Tibial nerve (tissue), 4 donors: ENCODE data around the gene LIN9. TPM values are rescaled to one million over a fixed set of nuclear protein-coding genes. Genes with fewer than 3 reads are reported as not detected.

Experiments
- DNase-seq, 2 donors: peaks; one replicate each; pipeline ENCODE4 v3.0.0-alpha.2; 2019; ENCODE audit warnings: low spot score in 2 of 2
- H3K27ac ChIP-seq, 4 donors: fragments of 200-600 bp; sonication (generic) in 3 of 4; one replicate each; pipeline ENCODE4 v1.5.1; 2017 to 2019; ENCODE audit warnings: mild to moderate bottlenecking in 1 of 4
- H3K27me3 ChIP-seq, 2 donors: fragments of 200-600 bp; sonication (generic) in 1 of 2; one replicate each; pipeline versions ENCODE4 v1.5.1 to v1.6.0; 2017 to 2019
- H3K36me3 ChIP-seq, 3 donors: fragments of 200-600 bp; sonication (generic); one replicate each; pipeline ENCODE4 v1.5.1; 2018 to 2019
- H3K4me1 ChIP-seq, 4 donors: fragments of 200-600 bp; sonication (generic) in 3 of 4; one replicate each; pipeline ENCODE4 v1.5.1; 2017 to 2019
- H3K4me3 ChIP-seq, 4 donors: fragments of 200-600 bp; sonication (generic) in 3 of 4; one replicate each; pipeline ENCODE4 v1.5.1; 2017 to 2019; ENCODE audit warnings: mild to moderate bottlenecking in 1 of 4, moderate library complexity in 1 of 4
- H3K9me3 ChIP-seq, 4 donors: fragments of 200-600 bp; sonication (generic) in 3 of 4; one replicate each; pipeline ENCODE4 v1.5.1; 2017 to 2019
- EP300 ChIP-seq, 2 donors: sonication (generic); formaldehyde crosslinking; IDR thresholded peaks; one replicate each; pipeline ENCODE4 v1.6.1; 2017; ENCODE audit warnings: antibody characterized with exemption in 2 of 2, mild to moderate bottlenecking in 1 of 2
- POLR2A ChIP-seq, 2 donors: fragments of 450-650 bp; IDR thresholded peaks; one replicate each; pipeline ENCODE4 v1.6.1; 2017; ENCODE audit warnings: antibody characterized with exemption in 2 of 2, mild to moderate bottlenecking in 2 of 2, moderate library complexity in 2 of 2
- WGBS, 2 donors: methylation state at CpG; one replicate each; pipeline ENCODE4 v1.1.5; 2018; 5-methylcytosine and 5-hydroxymethylcytosine counted together
- total RNA-seq, 4 donors: library from RNA; depleted of rRNA; stranded (reverse); fragments of >200 nt; gene quantifications; one replicate each; pipeline ENCODE4 v1.1.0, GENCODE V29; 2016
- TF ChIP-seq, protein P1 (sequence below), 5 experiments: fragments of 200-600 bp in 3 of 5; fragments of 450-650 bp in 2 of 5; sonication (generic) in 3 of 5; IDR thresholded peaks; one replicate each; pipeline ENCODE4 v1.5.1; 2016 to 2019; ENCODE audit warnings: antibody characterized with exemption in 5 of 5, mild to moderate bottlenecking in 3 of 5, moderate library complexity in 2 of 5

The LIN9 gene
- total RNA-seq, 4 donors from 2014 or later, result 1.3 to 2.4 (median 2.2) TPM

DNA sequence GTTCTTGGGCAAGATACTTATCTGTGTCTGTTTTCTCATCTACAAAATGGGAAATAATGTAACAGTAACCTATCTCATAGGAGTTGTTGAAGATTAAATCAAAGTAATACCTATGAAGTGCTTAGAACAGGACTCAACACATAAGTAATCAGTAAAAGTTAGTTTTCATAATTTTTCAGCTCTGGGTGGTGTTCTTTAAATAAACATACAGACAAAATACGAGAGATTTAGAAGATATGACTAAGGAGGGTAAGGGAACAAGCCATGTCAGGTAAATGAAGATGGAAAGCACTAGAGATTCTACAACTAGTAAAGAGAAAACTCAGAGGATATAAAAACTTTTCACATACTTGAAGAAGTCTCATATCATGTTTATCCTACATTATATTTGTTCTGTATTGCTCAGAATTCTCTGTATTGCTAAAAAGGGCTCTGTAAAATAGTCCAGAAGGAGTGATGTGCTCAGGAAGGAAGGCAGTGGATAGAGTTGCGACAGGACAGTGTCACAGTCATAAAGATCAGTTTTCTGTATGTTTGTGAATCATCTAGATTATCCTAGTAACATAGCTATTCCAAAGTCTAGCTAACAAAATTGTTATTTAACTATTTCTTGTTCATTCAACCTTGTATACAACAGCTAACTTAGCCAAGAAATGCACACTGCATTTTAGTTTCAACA, 16.0 kb downstream of the LIN9 start:
- Histone ChIP-seq H3K27me3 (no peaks in the 10 kb centered on the region), H3K4me1 (no peaks in the 10 kb centered on the region), H3K36me3 (peaks cover 0 to 45% (median 0%) of the 10 kb centered on the region in 3 donors), H3K4me3 (no peak overlapping the region), H3K27ac (no peak overlapping the region), H3K9me3 (no peaks in the 10 kb centered on the region)
- TF ChIP-seq, protein P1, sequence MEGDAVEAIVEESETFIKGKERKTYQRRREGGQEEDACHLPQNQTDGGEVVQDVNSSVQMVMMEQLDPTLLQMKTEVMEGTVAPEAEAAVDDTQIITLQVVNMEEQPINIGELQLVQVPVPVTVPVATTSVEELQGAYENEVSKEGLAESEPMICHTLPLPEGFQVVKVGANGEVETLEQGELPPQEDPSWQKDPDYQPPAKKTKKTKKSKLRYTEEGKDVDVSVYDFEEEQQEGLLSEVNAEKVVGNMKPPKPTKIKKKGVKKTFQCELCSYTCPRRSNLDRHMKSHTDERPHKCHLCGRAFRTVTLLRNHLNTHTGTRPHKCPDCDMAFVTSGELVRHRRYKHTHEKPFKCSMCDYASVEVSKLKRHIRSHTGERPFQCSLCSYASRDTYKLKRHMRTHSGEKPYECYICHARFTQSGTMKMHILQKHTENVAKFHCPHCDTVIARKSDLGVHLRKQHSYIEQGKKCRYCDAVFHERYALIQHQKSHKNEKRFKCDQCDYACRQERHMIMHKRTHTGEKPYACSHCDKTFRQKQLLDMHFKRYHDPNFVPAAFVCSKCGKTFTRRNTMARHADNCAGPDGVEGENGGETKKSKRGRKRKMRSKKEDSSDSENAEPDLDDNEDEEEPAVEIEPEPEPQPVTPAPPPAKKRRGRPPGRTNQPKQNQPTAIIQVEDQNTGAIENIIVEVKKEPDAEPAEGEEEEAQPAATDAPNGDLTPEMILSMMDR (IDR thresholded peaks at IDR 0.05), result no peak
- 91 to 93% methylated on average over 2 of the region's 2 CpGs for WGBS, 2 donors
- DNase-seq, result no peak

DNA sequence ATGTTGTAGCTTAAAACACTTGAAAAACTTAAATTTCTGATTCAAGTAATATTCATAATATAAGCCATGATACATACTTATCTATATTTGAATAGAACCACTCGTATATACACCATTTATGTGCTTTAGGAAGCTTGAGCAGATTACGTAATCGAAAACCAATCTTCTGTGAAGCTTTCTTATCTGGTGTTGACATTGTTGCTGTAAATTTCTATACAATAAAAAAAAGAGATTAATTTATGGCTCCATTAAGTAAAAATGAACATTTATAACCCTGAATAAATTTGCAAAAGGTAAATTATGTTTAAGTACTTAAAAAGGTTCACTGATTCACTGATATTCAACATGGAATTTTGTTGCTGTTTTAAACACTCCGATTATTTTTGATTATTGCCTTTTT, 21.4 kb downstream of the LIN9 start:
- Histone ChIP-seq H3K4me3 (no peak overlapping the region), H3K4me1 (no peaks in the 10 kb centered on the region), H3K9me3 (no peaks in the 10 kb centered on the region), H3K36me3 (peaks cover 0 to 39% (median 2%) of the 10 kb centered on the region in 3 donors), H3K27ac (no peak overlapping the region), H3K27me3 (no peaks in the 10 kb centered on the region)
- TF ChIP-seq POLR2A (IDR thresholded peaks at IDR 0.05), result no peak
- TF ChIP-seq, protein P1 (IDR thresholded peaks at IDR 0.05), result no peak
- no peak for TF ChIP-seq EP300 (IDR thresholded peaks at IDR 0.05)
- DNase-seq, result no peak
- 94 to 97% methylated on average over 4 of the region's 4 CpGs for WGBS, 2 donors

DNA sequence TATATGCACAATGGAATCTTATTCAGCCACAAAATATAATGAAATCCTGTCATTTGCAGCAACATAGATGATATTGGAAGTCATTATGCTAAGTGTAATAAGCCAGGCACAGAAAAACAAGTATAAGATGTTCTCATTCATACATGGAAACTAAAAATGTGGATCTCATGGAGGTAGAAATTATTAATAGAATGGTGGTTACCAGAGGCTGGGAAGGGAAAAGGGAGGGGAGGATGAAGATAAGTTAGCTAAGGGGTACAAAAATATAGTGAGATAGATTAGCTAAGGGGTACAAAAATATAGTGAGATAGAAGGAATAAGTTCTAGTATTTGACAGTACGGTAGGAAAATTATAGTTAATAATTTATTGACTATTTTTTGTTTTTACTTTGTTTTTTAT, 27.9 kb downstream of the LIN9 start:
- TF ChIP-seq EP300 (IDR thresholded peaks at IDR 0.05) (no peak), POLR2A (IDR thresholded peaks at IDR 0.05) (no peak)
- TF ChIP-seq, protein P1 (IDR thresholded peaks at IDR 0.05), result no peak
- peaks cover 0 to 20% (median 2%) of the 10 kb centered on the region in 3 donors for H3K36me3 ChIP-seq
- H3K27me3 ChIP-seq, result no peaks in the 10 kb centered on the region
- no peak overlapping the region for H3K27ac ChIP-seq
- WGBS, 2 donors, result 96 to 100% methylated on average over 1 of the region's 1 CpG
- no peaks in the 10 kb centered on the region for H3K9me3 ChIP-seq
- DNase-seq, result no peak
- H3K4me3 ChIP-seq, result no peak overlapping the region
- no peaks in the 10 kb centered on the region for H3K4me1 ChIP-seq

DNA sequence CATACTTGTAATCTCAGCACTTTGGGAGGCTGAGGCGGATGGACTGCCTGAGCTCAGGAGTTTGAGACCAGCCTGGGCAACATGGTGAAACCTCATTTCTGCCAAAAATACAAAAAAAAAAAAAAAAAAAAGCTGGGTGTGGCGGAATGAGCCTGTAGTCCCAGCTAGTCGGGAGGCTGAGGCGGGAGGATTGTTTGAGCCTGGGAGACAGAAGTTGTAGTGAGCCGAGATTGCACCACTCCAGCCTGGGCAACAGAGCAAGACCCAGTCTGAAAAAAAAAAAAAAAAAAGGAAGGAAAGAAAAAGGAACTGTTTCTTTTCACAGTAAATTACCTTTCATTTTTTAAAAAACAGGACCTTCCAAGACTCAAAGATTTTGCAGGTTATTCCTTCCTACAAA, 29.5 kb downstream of the LIN9 start:
- 96 to 98% methylated on average over 5 of the region's 5 CpGs for WGBS, 2 donors
- H3K36me3 ChIP-seq, result peaks cover 0 to 15% (median 2%) of the 10 kb centered on the region in 3 donors
- H3K4me1 ChIP-seq, result no peaks in the 10 kb centered on the region
- no peaks in the 10 kb centered on the region for H3K27me3 ChIP-seq
- no peak overlapping the region for H3K27ac ChIP-seq
- TF ChIP-seq, protein P1 (IDR thresholded peaks at IDR 0.05), result no peak
- TF ChIP-seq POLR2A (IDR thresholded peaks at IDR 0.05) (no peak), EP300 (IDR thresholded peaks at IDR 0.05) (no peak)
- no peak overlapping the region for H3K4me3 ChIP-seq
- no peaks in the 10 kb centered on the region for H3K9me3 ChIP-seq
- DNase-seq, result no peak

DNA sequence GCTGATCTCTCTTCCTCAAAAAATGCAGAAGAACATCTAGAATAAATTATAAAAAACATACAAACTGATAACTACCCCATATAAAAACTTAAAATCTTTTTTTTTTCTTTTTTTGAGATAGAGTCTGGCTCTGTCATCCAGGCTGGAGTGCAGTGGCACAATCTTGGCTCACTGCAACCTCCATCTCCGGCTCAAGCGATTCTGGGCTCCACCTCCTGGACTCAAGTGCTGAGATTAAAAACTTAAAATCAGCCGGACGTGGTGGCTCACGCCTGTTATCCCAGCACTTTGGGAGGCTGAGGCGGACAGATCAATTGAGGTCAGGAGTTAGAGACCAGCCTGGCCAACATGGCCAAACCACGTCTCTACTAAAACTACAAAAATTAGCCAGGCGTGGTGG, 31.1 kb downstream of the LIN9 start:
- no peaks in the 10 kb centered on the region for H3K27me3 ChIP-seq
- no peaks in the 10 kb centered on the region for H3K4me1 ChIP-seq
- no peak overlapping the region for H3K27ac ChIP-seq
- no peaks in the 10 kb centered on the region for H3K9me3 ChIP-seq
- 93 to 96% methylated on average over 8 of the region's 8 CpGs for WGBS, 2 donors
- H3K4me3 ChIP-seq, result no peak overlapping the region
- peaks cover 0 to 3% (median 0%) of the 10 kb centered on the region in 3 donors for H3K36me3 ChIP-seq
- DNase-seq, result no peak
- TF ChIP-seq, protein P1 (IDR thresholded peaks at IDR 0.05), result no peak
- TF ChIP-seq EP300 (IDR thresholded peaks at IDR 0.05) (no peak), POLR2A (IDR thresholded peaks at IDR 0.05) (no peak)
